Activated CD4-positive, alpha-beta T cell treated with anti-CD3 and anti-CD28 coated beads, Interleukin-2, amount 50 U/mL, for 4 hours (primary cell): ENCODE data around the gene PRR12.
A peak's percentile ranks its signal among the peaks of the same experiment; 100 is the strongest.
"Not testable (repeated sequence)": the region's sequence is repeated elsewhere in the genome, so short reads cannot be mapped to it uniquely, and the experiment has no call there.

Source experiments
- DNase-seq, 2 experiments: peaks; one replicate each; pipeline ENCODE4 v3.0.0-alpha.2; 2020

The PRR12 gene

DNA sequence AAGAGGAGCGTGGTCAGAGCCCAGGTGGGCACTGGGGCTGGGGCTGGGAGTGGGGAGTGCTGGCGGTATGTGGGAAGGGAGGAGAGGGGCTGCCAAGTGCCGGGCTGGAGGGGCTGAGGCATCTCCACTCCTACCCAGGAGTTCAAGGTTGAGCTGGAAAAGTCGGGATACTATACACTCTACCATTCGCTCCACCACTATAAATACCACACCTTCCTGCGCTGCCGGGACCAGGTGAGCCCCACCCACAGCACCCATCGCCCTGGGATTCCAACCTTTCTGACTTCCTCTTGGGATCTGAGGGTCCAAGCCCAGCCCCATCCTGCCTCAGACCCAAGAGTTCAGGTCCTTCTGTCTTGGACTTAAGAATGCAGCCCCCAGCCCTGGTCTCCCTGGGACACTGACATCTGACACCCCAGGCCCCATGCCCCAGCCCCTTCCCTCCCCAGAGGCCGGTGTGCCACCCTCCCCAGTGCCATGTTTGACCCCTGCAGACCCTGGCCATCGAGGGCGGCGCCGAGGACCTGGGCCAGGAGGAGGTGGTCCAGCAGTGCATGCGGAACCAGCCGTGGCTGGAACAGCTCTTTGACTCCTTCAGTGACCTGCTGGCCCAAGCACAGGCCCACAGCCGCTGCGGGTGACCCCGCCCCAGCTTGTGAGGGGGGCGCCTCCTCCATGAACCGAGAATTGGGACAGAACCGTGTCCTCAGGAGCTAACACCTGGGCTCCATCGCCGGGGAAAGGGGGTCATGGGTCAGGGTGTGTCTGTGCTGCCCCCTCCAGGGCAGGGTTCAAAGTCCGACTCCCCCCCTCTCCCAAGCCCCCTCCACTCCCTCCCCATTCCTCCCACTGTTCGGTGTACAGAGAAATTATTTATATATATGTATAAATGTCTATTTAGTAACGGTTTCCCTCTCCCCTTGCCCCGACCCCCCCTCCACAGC is 34.3 kb downstream of the PRR12 start:
- DNase-seq = no peak

DNA sequence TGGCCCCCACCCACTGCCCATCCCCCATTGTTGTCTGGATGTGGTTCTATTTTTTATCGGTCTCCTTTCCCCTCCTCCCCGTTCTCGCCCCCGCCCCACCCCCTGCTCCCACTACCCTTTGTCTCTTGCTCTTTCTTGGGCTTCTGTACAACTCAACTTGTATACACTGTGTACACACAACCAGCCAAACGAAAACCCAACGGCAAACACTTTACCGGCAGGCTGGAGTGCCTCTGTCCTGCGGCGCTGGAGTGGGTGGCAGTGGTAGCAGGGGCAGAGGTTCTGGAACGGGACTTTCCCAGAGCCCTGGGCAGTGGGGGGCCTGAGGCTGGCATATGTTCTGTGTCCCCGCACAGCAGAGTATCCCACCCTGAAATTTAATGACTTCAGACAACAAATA is 35.2 kb downstream of the PRR12 start:
- DNase-seq = no peak

DNA sequence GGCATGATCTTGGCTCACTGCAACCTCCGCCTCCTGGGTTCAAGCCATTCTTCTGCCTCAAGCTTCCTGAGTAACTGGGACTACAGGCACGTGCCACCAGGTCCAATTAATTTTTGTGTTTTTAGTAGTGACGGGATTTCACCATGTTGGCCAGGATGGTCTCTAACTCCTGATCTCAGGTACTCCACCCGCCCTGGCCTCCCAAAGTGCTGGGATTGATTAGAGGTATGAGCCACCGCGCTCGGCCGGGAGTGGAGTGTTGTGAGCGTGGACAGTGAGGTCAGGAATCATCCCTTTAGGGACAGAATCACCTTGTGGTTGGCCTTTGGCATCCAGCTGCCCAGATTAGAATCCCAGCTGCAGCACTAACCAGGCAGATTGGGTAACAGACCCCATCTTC is 38.7 kb downstream of the PRR12 start:
- DNase-seq = no peak

DNA sequence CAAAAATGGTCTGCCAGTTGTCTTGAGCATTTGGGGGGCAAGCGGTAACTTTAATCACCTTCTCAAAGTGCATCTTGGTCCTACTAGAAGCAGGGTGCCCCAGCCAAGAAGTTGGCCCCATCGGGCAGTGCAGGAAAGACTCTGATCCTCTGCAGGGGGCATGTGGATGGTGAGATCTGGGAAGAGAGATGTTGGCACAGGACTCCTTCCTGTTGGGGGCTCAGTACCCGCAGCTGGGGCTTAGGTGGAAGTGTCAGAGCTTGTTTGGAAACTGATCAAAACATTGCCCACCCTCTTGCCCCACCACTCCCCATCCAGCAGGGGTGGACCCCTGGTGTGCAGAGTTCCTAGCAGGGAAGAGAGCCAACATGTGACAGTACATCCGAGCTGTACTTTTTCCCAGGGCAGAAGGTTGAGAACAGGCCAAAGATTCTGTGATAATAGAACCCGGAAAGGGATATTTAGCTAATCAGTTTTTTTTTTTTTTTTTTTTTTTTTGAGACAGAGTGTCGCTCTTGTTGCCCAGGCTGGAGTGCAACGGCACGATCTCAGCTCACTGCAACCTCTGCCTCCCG is 40.1 kb downstream of the PRR12 start:
- DNase-seq = no peak

DNA sequence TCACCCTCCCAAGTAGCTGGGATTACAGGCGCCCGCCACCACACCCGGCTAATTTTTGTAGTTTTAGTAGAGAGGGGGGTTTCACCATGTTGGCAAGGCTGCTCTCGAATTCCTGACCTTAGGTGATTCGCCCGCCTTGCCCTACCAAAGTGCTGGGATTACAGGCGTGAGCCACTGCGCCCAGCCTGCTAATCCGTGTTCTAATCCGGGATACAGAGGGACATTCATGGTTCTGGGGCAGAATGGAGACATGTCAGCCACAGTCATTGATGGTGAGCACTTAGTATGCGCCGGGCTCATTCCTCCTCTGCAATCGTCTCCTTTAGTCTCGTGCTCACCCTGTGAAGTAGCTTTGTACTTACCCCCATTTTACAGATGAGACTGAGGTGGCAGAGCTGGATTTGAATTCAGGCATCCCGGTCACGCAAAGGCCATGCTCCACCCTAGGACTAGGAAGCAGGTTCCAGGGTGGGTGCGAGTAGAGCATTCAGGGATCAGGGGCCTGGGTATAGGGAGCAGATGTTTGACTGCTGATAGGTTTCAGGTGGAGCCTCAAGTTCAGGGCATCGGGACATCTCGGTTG is 40.7 kb downstream of the PRR12 start:
- DNase-seq = no peak

DNA sequence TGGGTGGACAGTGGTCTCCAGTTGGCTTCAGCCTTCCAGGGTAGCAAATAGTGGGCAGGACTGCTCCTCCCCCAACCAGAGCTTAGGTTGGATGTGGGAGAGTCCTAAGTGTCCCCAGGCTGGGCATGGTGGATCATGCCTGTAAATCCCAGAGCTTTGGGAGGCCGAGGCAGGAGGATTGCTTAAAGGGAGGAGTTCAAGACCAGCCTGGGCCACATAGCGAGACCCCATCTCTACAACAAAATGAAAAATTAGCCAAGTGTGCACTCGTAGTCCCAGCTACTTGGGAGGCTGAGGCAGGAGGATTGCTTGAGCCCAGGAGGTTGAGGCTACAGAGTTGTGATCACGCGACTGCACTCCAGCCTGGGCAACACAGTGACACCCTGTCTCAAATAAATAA is 41.6 kb downstream of the PRR12 start:
- no peak for DNase-seq

DNA sequence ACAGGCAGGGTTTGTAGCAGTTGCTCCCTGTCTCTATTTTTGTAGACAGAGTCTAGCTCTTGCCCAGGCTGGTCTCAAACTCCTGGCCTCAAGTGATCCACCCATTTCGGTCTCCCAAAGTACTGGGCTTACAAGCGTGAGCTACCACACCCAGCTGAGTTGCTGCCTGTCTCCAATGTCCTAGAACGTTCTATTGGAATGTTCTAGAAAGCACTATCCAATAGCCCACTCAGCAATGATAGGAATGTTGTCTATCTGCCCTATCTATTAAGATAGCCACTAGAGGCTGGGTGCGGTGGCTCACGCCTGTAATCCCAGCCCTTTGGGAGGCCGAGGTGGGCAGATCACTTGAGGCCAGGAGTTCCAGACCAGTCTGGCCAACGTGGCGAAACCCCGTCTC is 42.3 kb downstream of the PRR12 start:
- not testable (repeated sequence) for DNase-seq

DNA sequence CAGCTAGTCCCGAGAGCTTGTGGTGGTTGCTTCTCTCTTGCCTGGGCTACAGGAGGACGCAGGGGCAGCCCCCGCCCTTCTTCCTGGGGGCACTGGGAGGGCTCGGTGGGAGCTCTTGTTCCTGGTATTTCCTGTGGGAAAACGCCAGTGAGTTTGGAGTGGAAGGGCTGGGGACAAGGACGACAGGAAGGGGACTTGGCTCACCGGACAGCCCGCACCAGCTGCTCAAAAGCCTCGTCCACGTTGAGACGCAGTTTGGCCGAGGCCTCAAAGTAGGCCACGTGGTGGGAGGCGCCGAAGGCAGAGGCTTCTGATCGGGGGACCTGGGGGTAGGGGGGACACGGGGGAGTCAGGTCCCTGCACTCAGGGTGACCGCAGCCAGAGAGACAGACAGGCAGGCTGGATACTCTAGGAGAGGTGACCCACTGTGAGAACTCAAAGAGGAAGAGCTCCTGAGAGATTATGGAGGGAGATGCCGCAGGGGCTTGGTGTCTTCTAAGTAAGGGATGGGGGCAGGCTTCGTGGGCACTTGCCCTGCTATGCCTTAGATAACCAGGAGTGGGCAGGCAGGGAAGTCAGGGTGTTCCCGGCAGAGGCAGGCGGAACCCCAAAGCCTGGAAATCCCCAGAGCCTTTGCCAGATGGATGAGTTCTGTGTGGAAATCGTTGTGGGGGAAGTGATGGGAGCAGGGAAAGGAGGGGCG is 44.7 kb downstream of the PRR12 start:
- DNase-seq = no peak

DNA sequence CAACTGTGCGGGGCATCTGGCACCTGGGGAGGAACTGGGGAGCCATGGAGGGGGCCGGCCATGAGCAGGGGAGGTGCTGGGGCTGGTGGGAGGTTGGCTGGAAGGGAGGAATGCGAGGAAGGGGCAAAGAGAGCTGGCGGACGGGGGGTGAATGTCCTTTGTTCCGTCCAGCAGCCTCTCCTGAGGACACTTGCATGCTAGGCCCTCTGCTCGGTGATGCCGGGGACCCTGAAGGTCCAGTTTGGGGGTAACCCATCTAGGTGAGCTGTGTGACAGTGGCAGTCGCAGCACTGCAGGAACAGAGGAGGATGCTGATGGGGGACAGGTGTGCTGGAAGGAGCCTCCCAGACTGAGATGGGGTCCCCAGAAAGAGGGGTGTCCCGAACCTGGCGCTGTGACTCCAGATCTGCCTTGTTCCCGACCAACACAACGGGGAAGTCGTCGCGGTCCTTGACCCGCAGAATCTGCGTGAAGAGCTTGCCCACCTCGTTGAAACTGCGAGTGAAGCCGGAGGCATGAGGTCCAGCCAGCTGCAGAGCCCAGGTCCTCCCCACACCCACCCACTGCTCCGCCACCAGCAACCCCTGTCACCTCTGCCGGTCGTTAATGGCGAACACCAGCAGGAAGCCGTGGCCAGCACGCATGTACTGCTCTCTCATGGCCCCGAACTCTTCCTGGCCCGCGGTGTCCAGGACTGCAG is 45.4 kb downstream of the PRR12 start:
- no peak for DNase-seq

DNA sequence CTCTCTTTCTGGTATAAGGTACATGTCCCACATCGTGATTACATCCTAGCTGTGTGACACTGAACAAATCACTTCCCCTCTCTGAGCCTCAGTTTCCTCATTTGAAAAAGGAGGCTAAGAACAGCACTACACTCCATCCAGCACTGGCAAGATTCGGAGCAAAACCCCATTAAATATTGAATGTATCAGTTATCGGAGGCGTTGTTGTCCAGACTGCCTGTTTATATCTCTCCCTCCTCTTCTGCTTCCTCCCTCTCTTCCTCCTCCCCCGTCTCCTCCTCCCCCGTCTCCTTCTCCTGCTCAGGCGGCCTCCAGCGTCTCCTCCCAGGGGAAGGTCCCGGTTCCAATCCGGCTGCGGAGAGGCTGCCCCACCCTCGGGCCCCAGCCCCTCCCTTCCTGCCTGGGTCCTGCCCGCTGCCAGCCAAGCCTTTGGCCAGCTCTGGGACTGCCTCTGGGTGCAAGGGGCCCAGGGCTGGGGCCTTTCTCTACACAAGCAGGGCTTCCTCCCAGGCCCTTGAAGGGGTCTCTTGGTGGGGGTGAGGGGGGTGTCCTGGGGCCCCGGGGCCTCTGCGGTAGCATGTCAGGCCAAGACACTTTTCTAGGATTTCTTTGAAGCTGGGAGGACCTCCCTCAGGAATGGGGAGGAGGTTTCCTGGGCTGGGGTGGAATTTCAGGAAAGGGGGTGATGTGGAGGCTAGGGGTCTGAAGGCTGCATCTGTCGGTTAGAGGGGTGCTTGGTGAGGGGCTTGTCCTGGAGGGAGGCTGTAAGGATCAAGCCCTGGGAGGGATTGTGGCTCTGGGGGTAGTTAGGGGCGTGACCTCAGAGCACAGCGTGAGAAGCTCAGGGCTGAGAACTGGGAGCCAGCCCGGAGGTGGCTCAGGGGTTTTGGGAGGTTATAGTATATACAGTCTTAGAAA is 47.1 kb downstream of the PRR12 start:
- no peak for DNase-seq

DNA sequence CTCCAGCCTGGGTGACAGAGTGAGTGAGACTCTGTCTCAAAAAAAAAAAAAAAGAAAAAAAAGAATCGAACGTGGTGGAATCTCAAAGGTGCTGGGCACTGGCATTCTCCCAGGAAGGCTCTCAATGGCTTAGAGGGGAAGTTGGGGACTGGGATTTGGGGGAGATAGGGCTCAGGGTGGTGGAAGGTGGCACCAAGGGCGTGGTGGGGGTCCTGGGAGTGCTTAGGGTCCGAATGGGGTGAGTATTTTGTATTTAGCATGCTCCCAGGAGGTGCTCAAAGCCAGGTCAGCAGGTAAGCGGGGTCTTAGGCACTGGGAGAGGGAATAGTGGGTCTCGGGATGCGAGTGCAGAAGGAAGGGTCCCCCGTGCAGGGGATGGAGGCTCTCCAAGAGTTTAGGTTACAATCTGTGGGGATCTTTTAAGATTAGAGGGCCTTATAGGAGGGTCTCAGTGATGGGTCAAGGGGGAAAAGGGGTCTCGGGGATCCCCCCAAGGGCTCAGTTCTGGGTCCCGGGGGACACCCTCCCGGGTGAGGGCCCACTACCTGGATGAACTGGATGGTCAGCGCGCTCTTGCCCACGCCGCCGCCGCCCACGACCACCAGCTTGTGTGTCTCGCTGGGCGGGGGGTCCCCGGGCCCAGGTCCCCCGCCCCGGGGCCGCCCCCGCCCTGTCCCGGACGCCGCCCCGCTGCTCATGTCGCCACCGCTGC is 48.6 kb downstream of the PRR12 start:
- no peak for DNase-seq

DNA sequence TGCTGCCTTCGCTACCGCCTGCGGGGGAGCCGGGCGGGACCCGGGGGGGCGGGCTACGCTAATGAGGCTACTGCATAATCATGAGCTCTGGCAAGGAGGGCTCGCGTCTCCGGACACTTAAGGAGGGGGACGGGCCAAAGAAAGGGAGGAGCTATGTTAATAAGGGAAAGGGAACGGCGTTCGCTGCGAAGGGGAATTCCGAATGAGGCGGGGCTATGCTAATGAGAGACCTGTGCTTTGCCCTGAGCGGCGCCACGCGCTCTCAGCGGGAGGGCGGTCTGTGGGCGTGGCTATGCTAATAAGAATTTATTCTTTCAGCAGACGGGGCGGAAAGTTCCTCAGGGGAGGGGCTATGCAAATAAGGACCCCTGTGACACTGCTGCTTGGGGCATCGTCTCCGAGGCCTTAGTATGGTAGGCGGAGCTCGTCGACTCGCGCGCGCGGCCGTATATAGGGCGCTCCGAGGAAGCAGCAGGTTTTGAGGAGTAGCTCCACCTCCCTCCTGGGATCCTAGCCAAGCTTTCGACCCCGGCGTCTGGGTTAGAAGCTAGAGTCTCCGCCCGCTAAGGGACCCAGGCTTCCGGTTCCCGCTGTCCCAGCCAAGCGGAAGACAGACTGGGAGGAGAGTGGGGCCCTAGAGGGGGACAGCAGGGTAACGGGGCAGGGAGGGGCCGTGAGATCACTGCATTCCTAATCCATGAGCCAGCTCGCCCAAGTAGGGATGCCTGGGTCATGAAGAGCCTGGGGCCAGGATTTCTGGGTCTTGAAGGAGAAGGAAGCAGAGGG is 49.3 kb downstream of the PRR12 start, which contains the start of gene RRAS:
RRAS (minus strand) TSS at position 31 of the 786 bp plus-strand sequence. CDS start 45 bp downstream, outside the sequence.
- DNase-seq = peak; percentile 100

DNA sequence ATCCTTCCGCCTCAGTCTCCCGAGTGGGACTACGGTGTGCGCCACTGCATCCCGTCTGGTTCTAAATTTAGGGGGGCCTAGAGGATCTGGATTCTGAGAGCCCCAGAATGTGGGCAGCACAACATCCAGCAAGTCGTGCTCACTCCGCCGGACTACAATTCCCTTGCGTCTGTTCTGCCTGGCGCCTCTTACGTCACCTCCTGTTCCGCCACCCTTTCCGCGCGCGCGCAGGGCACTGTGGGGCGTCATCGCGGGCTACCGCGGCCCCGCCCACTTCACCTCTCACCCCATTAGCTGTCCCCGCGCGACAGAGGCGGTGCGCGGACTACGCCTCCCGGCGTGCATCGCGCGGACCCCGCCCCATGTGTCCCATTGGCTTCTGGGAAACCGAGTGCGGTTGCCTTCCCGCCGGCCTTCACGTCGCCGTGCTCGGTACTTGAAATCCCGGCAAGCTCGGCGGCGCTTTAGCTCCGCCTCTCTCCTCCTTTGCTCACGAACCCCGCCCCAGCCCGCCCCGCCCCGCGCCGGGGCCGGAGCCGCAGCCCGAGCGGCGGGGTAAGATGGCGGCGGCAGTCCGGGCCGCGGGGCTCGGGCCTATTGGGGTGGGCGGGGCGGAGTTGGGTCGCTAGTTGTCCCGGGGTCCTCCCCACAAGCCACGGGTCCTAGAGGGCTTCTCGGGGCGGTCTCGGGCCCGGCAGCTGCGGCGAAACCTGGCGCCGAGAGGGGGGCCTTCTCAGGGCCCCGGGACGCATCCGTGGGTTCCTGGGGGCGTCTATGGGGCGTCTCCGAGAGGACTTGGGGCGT is 50.9 kb downstream of the PRR12 start, which contains the start of gene SCAF1:
SCAF1 (plus strand) TSS at position 522 of the 804 bp plus-strand sequence. CDS start 2,818 bp downstream, outside the sequence.
- peak; percentile 97 to 98 for DNase-seq

DNA sequence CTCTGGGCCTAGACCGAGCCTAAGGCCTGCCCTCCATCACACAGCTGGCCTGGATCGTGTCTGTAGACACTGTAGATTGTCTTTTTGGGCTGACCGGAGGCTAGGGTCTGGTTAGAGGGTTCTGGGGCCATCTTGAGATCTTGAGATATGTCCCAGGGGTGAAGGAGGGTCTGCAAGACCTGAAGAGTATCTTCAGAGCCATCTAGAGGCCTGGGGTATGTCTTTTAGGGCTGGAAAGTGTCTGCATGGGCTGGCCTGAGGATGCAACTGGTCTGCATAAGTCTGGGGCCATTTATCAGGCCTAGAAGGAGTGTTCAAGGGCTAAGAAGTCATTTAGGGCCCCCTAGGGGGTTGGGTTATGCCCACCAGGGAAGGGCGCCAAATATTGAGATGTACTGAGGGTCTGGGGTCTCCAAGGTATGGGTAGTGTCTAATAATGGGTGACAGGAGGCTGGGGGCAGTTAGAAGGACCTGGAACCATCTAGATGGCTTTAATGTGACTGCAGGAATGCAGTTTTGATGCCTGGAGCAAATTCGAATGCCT is 51.6 kb downstream of the PRR12 start:
- DNase-seq = no peak

DNA sequence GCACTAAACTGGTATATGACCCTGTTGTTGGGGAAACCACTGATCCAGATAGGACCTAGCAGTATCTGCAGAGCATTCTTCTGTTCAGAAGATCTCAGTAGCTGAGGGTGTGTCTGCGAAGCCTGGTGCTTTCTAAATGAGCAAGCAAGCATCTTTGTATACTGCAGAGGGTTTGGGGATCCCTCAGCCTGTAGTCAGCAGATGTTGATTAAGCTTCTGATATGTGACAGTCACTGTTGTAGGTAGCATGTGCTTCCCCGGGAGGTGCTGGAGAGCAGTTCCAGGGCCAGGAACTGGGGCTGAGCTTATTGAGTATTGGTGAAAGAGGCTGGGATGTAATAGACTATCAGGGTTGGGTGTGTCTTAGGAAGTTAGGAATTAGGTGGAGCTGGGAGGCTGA is 52.5 kb downstream of the PRR12 start:
- DNase-seq = no peak

DNA sequence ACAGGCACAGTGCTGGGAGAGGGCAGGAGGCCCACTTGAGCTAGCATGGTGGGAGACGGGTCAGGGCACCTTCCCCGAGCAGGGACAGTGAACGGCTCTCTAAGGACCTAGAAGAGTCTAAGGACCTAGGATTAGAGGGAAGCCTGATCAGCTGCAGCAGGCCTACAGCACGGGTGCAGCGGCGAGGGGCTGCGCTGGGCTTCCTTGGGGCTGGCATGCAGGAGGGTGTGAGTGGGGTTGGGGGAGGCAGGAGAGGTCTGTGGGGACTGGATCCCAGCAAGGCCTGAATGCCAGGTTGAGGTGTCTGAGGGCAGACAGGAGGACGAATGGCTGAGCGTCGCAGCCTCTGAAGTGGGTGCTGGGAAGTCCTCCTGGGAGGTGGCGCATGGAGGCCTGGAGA is 54.6 kb downstream of the PRR12 start:
- DNase-seq = no peak

DNA sequence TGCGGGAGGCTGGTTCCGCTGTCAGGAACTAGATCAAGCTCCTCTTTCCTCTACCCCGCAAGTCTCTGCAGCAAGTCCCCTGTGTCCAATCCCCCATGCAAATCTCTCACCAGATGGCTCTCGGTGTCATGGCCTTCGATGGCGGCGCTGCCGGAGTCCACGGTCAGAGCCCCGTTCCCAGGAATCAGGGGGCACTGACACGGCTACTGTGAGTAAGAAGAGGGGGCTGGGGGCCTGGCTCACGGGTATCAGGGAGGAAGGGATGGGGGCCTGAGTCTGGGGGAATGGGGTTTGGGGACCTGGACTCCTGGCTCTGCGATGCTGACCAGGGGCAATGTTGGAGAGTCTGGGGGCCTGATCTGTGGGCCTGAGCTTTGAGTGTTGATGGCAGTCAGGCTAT is 55.0 kb downstream of the PRR12 start:
- DNase-seq = no peak

DNA sequence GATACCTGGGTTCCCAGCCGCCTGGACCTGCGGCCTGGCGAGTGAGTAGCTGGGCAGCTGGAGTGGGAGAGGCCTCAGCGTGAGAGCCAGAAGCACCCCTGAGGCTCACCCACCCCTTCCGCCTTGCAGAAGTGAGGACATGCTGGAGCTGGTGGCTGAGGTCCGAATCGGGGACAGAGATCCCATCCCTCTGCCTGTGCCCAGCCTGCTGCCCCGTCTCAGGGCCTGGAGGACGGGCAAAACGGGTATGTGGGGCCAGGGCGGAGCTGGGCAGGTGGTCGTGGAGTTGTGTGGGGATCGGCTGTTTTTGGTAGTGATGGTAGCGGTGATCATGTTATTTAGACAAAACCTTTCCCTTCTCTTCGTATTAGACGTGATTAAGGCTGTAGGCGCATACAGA is 55.6 kb downstream of the PRR12 start:
- no peak for DNase-seq
